COR-L47 (cell line): ENCODE results near the gene DEPDC7.
A peak's percentile ranks its signal among the peaks of the same experiment; 100 is the strongest.

Source experiments
- DNase-seq: peaks from one replicate; lab custom pipeline; 2025; lab: John Stamatoyannopoulos, UW

Gene DEPDC7

DNA sequence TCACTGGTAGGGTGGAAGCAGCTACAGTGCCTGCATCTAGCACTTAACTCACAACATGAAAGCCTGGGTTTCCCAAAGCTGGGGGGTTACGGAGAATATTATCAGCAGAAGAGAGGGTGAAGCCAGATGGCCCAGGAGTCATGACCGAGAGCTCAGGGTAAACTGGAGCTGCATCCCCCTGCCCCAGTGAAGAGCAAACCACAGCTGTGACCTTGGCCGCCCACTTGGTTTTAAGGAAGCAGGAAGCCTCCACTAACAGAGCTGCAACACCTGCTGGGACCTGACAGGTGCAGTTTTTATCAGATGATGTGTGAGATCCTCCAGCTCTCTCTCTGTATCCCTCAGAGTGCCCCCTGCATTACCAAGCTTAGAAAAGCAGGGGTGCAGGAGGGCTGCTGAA is 44.6 kb downstream of the DEPDC7 start:
- peak; percentile 10 for DNase-seq

DNA sequence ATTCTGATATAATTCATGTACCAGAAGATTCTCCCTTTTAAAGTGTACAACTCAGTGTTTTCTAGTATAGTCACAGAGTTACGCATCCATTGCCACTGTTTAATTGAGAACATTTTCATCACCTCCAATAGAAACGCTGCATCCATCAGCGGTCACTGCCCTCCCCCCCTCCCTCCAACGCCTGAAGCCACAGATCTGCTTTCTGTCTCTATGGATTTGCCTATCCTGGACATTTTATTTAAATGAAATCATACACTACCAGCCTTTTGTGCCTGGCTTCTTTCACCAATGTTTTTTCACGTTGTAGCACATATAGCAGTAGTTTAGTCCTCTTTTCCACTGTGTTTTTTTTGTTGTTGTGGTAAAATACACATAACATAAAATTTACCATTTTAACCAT is 46.5 kb downstream of the DEPDC7 start:
- no peak for DNase-seq

DNA sequence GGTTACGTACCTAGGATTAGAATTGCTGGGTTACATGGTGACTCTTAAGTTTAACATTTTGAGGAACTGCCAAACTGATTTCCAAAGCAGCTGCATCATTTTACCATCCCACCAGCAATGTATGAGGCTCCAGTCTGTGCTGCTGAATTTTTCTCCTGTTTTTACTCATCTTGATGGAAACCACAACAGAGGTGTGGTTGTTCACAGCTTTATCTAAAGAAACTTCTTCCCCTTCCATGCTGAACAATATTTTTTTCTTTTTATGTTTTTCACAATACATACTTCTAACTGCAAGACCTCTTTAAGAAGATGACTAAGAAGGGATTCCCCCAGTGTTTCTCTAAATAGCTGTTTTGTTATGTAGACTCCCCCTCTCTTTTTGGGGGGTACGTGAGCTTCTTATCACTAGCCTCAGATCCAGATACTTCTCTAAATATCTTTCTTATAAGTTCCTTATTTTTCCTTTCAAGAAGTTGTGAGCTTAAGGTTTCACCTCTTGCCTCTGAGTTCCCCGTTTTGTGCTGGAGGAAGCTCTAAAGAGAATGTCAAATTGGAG is 47.7 kb downstream of the DEPDC7 start:
- DNase-seq: no peak

DNA sequence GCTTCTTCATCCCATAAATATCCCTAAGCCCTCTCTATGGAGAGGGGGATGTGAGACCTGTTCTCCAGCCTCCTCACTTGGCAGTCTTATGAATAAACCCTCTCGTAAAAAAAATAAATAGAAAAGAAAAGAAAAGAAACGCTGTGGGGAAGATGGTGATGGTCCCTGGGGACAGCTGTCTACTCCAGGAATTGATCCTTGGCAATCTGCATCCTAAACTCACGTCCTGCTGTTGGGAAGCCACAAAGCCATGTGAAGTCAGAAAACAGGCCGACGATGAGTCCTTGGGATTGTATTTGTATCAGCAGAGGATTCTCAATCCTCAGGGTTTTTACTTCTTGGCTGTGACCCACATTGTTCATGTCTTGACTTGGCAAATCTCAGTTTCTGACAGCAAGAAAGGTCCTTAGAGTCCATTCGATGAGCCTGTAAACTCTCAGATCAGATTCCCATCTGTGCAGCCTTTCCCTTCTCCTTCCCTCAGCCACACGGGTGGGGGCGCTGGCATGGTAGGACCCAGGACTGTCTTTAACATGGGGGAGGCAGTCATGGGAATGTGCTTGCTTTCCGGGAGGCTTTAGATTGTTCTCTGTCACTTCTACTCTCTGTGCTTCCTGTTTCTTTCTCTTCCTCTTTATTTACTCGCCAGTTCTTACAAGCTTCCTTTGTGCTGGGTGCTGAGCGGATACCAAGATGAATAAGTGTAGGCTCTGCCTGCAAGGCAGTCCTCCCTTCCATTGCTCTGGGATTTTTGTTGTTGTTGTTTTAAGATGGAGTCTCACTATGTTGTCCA is 48.6 kb downstream of the DEPDC7 start:
- DNase-seq: no peak

DNA sequence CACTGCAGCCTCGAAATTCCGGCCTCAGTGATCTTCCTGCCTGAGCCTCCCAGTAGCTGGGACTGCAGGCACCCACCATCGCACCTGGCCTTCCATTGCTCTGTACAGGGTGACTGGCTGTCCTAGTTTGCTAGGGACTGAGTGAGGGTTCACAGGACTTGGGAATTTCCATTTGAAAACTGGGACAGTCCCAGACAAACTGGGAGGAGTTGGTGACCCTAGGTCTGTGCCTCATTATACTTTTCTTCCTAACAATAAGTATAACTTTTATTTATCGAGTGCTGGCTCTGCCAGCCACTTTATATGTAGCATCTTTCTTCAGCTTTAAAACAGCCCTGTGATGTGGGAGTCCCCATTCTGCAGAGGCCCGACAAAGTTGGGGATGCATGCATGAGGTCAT is 49.2 kb downstream of the DEPDC7 start:
- DNase-seq: no peak

DNA sequence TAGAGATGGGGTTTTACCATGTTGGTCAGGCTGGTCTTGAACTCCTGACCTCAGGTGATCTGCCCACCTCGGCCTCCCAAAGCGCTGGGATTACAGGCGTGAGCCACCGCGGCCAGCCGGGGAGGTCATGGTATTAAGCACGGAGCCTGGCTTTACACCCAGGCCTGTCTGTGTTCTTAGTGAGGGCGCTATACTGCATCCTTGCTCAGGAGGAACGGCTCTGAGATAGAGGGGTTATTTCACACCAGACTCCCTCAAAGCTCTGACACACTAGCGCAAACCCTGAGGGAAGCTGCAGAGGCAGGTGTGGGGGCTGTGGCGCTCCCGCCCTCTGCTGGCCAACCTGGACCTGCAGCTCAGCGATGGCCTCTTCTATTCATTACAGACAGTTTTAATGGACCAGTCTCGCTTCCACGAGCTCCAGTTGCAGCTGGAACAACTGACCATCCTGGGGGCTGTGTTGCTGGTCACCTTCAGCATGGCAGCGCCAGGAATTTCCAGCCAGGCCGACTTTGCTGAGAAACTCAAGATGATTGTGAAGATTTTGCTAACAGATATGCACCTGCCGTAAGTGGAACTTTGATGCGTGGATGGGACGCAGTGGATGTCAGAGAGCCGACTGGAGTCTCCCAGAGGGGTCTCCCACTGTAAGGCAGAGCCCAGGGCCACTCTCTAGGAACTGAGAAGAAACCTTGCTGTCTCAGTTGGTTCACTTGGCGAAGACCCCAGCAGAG is 49.9 kb downstream of the DEPDC7 start:
- DNase-seq: peak; percentile 24

DNA sequence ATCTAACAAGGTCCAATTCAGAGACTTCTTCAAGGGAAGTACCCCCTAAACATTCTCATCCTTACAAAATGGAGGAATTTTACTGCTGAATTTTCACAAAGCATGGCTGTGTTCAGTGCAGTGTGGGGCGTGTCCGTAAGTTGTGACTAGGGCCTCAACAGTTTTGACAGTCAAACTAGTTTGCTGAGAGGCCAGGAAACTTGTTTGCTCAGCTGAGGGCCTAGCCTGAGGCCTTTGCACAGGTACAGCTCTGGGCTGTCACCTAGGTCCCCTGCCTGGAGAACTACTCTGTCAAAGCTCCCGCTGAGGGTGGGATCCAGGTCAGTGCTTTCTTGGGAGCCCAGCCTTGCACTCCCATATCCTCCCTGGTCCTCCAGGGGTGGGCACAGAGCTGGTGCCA is 51.6 kb downstream of the DEPDC7 start:
- no peak for DNase-seq

DNA sequence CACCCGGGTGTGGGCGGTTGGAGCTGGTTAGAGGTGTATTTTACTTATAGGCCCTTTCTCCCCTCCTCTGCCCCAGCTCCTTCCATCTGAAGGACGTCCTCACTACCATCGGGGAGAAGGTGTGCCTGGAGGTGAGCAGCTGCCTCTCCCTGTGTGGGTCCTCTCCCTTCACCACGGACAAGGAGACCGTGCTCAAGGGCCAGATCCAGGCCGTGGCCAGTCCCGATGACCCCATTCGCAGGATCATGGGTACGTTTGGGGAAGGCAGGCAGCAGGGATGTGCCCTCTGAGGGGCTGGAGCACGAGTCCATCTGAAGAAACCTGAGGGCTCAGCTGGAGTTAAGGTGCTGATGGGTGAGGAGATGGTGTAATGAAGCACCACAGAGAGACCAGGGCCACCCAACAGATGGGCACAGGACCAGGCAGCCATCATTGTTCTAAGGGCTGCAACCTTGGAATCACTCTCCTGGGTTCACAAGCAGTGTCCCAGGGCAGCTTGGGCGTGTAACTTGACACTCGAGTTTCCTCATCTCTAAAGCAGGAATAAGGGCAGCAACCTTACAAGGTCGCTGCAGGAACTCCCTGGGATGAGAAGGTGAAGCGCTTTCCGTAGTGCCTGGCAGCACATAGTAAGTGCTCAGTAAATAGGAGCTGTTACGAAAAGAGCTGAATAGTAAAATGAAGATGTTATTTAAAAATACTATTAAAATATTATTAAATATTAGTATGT is 53.1 kb downstream of the DEPDC7 start:
- DNase-seq: no peak

DNA sequence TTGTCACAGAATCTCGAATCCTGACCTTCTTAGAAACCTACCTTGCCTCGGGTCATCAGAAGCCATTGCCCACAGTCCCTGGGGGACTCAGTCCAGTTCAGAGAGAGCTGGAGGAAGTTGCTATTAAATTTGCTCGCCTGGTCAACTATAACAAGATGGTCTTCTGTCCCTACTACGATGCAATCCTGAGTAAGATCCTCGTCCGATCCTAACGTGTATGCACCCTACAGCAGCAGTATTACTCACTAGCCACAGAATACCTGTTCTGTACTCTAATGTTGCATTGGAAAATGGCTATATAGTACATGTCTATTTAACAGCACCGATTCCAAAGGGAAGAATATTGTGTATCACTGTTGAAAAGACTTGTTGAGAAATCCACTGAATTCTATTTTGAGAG is 56.8 kb downstream of the DEPDC7 start:
- no peak for DNase-seq
